Measurements from ENCODE around the gene BNIP5. TPM values are rescaled to one million over a fixed set of nuclear protein-coding genes. Genes with fewer than 3 reads are reported as not detected.
A peak's percentile ranks its signal among the peaks of the same experiment; 100 is the strongest.

The BNIP5 gene
- total RNA-seq, 2 donors from 2014 or later, result 0.33 to 0.52 TPM

- ATAC-seq, result no peak
- H3K4me3 ChIP-seq, result no peak overlapping the region
- H3K36me3 ChIP-seq (replicated peaks in 1 of 2; ENCODE audit: insufficient read depth in 1 of 2, low read depth in 2 of 2), result no peaks in the 10 kb centered on the region
- H3K27me3 ChIP-seq, result no peaks in the 10 kb centered on the region
- H3K4me1 ChIP-seq, result peaks cover 21% of the 10 kb centered on the region
- intact Hi-C loops (cut with DNase I), result no loop called here
- 86 to 89% methylated on average over 2 of the region's 2 CpGs for WGBS, 2 donors
- no peaks in the 10 kb centered on the region for H3K9me3 ChIP-seq
- DNase-seq, result no peak
- no peak overlapping the region for H3K27ac ChIP-seq
- TF ChIP-seq, protein P1, sequence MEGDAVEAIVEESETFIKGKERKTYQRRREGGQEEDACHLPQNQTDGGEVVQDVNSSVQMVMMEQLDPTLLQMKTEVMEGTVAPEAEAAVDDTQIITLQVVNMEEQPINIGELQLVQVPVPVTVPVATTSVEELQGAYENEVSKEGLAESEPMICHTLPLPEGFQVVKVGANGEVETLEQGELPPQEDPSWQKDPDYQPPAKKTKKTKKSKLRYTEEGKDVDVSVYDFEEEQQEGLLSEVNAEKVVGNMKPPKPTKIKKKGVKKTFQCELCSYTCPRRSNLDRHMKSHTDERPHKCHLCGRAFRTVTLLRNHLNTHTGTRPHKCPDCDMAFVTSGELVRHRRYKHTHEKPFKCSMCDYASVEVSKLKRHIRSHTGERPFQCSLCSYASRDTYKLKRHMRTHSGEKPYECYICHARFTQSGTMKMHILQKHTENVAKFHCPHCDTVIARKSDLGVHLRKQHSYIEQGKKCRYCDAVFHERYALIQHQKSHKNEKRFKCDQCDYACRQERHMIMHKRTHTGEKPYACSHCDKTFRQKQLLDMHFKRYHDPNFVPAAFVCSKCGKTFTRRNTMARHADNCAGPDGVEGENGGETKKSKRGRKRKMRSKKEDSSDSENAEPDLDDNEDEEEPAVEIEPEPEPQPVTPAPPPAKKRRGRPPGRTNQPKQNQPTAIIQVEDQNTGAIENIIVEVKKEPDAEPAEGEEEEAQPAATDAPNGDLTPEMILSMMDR (IDR thresholded peaks at IDR 0.05), result no peak
- TF ChIP-seq POLR2A (IDR thresholded peaks at IDR 0.05), result no peak
Measured at GRCh38 chr6:36317623-36318022, 19.1 kb downstream of the BNIP5 start.

DNA sequence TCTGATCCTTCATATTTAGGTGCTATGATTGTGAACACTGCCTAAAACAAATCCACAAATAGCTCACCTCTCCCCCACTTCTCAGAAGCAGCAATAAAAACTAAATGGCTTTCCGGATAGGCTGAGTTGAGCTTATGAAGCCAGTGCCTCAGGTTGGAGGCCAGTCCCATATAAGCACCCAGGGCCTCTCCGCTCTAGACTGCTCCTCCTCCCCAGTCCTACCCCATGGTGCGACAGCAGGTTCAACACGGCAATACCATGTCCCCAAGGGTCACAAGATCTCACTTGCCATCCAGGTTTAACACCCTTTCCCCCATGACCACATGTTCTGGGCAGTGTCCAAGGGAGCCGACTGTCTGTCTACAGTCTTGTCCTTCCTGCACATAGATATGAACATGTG is 20.8 kb downstream of the BNIP5 start:
- Histone ChIP-seq H3K4me1 (peaks cover 21% of the 10 kb centered on the region), H3K4me3 (no peak overlapping the region), H3K27me3 (no peaks in the 10 kb centered on the region), H3K27ac (no peak overlapping the region), H3K36me3 (replicated peaks in 1 of 2; ENCODE audit: insufficient read depth in 1 of 2, low read depth in 2 of 2) (no peaks in the 10 kb centered on the region), H3K9me3 (no peaks in the 10 kb centered on the region)
- DNase-seq, result peak in 1 of 4 donors; percentile 21
- ATAC-seq, result no peak
- intact Hi-C loops (cut with DNase I), result no loop called here
- no peak for TF ChIP-seq POLR2A (IDR thresholded peaks at IDR 0.05)
- TF ChIP-seq, protein P1 (IDR thresholded peaks at IDR 0.05), result no peak
- 79 to 83% methylated on average over 5 of the region's 5 CpGs for WGBS, 2 donors

- Histone ChIP-seq H3K4me1 (peaks cover 20% of the 10 kb centered on the region), H3K27me3 (no peaks in the 10 kb centered on the region), H3K4me3 (no peak overlapping the region), H3K9me3 (no peaks in the 10 kb centered on the region), H3K27ac (no peak overlapping the region), H3K36me3 (replicated peaks in 1 of 2; ENCODE audit: insufficient read depth in 1 of 2, low read depth in 2 of 2) (no peaks in the 10 kb centered on the region)
- ATAC-seq (no peak), DNase-seq (no peak)
- intact Hi-C loops (cut with DNase I), result no loop called here
- TF ChIP-seq POLR2A (IDR thresholded peaks at IDR 0.05), result no peak
- TF ChIP-seq, protein P1 (IDR thresholded peaks at IDR 0.05), result no peak
- 75 to 86% methylated on average over 3 of the region's 3 CpGs for WGBS, 2 donors
Measured at GRCh38 chr6:36314221-36315014, 22.3 kb downstream of the BNIP5 start.

DNA sequence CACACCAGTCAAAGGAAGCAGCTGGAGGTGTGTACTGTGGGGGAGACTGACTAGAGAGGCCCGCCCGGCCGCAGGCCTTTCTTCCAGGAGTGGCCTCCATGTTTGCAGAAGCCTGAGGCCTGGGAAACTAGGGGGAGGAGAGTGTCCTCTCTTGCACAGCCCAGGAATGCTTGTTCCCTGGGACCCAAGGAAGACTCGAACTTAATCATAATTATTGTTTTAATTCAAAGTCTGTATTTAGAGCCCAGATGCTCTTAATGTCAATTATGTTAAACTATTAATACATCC is 23.1 kb downstream of the BNIP5 start:
- WGBS, 2 donors, result 88 to 93% methylated on average over 4 of the region's 4 CpGs
- no peak for TF ChIP-seq POLR2A (IDR thresholded peaks at IDR 0.05)
- TF ChIP-seq, protein P1 (IDR thresholded peaks at IDR 0.05), result no peak
- no peak for ATAC-seq
- no peak for DNase-seq
- Histone ChIP-seq H3K9me3 (no peaks in the 10 kb centered on the region), H3K4me1 (peaks cover 14% of the 10 kb centered on the region), H3K27ac (no peak overlapping the region), H3K27me3 (no peaks in the 10 kb centered on the region), H3K4me3 (no peak overlapping the region), H3K36me3 (replicated peaks in 1 of 2; ENCODE audit: insufficient read depth in 1 of 2, low read depth in 2 of 2) (no peaks in the 10 kb centered on the region)
- intact Hi-C loops (cut with DNase I), result no loop called here
